H9 (cell line): ENCODE measurements around the gene ITGA1. TPM values are rescaled to one million over a fixed set of nuclear protein-coding genes. Genes with fewer than 3 reads are reported as not detected.

Source experiments
- DNase-seq: peaks from one replicate; pipeline ENCODE4 v3.0.0-alpha.2; 2017
- H2AFZ ChIP-seq: one replicate; pipeline ENCODE4 v1.6.1; 2013; ENCODE audit warnings: mild to moderate bottlenecking, low read length, control low read depth, moderate library complexity
- H2AK5ac ChIP-seq: 2 replicates; pipeline ENCODE4 v1.6.1; 2013; ENCODE audit warnings: low read length, control low read depth, mixed read lengths; ENCODE audit not compliant: insufficient read length
- H2BK120ac ChIP-seq: one replicate; pipeline ENCODE4 v1.6.1; 2013; ENCODE audit warnings: low read depth, mild to moderate bottlenecking, low read length, control low read depth, inconsistent platforms; ENCODE audit not compliant: poor library complexity, severe bottlenecking
- H2BK12ac ChIP-seq: 2 replicates; pipeline ENCODE4 v1.6.1; 2013; ENCODE audit warnings: low read length, control low read depth, mixed read lengths, low read depth; ENCODE audit not compliant: insufficient read length
- H2BK15ac ChIP-seq: 2 replicates; pipeline ENCODE4 v1.6.1; 2013; ENCODE audit warnings: low read depth, low read length, control low read depth
- H2BK20ac ChIP-seq: one replicate; pipeline ENCODE4 v1.6.1; 2013; ENCODE audit warnings: low read depth, mild to moderate bottlenecking, low read length, control low read depth, inconsistent platforms; ENCODE audit not compliant: poor library complexity, severe bottlenecking
- H2BK5ac ChIP-seq: 2 replicates; pipeline ENCODE4 v1.6.1; 2013; ENCODE audit warnings: low read length, control low read depth, mixed read lengths; ENCODE audit not compliant: insufficient read length
- H3K14ac ChIP-seq: 2 replicates; pipeline ENCODE4 v1.6.1; 2013; ENCODE audit warnings: low read length, control low read depth; ENCODE audit not compliant: insufficient read depth
- H3K18ac ChIP-seq: 2 replicates; pipeline ENCODE4 v1.6.1; 2013; ENCODE audit warnings: low read depth, mild to moderate bottlenecking, mixed read lengths, low read length, control low read depth; ENCODE audit not compliant: insufficient read length
- H3K23ac ChIP-seq: 2 replicates; pipeline ENCODE4 v1.6.1; 2013; ENCODE audit warnings: low read length, control low read depth, mixed read lengths, low read depth; ENCODE audit not compliant: insufficient read length
- H3K23me2 ChIP-seq: 2 replicates; pipeline ENCODE4 v1.6.1; 2013; ENCODE audit warnings: low read depth, mild to moderate bottlenecking, mixed read lengths, low read length, control low read depth; ENCODE audit not compliant: insufficient read length, poor library complexity, severe bottlenecking
- H3K27ac ChIP-seq: 2 replicates; pipeline ENCODE4 v1.5.1; 2013; ENCODE audit warnings: low read length, control low read depth, mixed read lengths, low read depth; ENCODE audit not compliant: insufficient read length
- H3K27me3 ChIP-seq: 2 replicates; pipeline ENCODE4 v1.6.1; 2013; ENCODE audit warnings: low read length, control low read depth, inconsistent platforms; ENCODE audit not compliant: insufficient read depth
- H3K4ac ChIP-seq: 2 replicates; pipeline ENCODE4 v1.6.1; 2013; ENCODE audit warnings: low read depth, mild to moderate bottlenecking, control low read depth, inconsistent platforms, low read length, moderate library complexity
- H3K4me1 ChIP-seq: 2 replicates; pipeline ENCODE4 v1.6.1; 2013; ENCODE audit warnings: low read length, control low read depth, inconsistent platforms; ENCODE audit not compliant: insufficient read depth
- H3K4me2 ChIP-seq: 2 replicates; pipeline ENCODE4 v1.6.1; 2013; ENCODE audit warnings: low read length, control low read depth, mixed read lengths; ENCODE audit not compliant: insufficient read length, insufficient read depth
- H3K56ac ChIP-seq: 2 replicates; pipeline ENCODE4 v1.6.1; 2013; ENCODE audit warnings: low read depth, mild to moderate bottlenecking, mixed read lengths, low read length, control low read depth; ENCODE audit not compliant: insufficient read length
- H3K79me1 ChIP-seq: 2 replicates; pipeline ENCODE4 v1.6.1; 2013; ENCODE audit warnings: low read depth, mild to moderate bottlenecking, moderate library complexity, low read length, control low read depth, inconsistent platforms; ENCODE audit not compliant: insufficient read depth, poor library complexity, severe bottlenecking
- H3K79me2 ChIP-seq: 2 replicates; pipeline ENCODE4 v1.6.1; 2013; ENCODE audit warnings: low read length, control low read depth, inconsistent platforms; ENCODE audit not compliant: insufficient read depth
- H3K9ac ChIP-seq: 2 replicates; pipeline ENCODE4 v1.6.1; 2013; ENCODE audit warnings: low read length, control low read depth, mixed read lengths; ENCODE audit not compliant: insufficient read length; ENCODE audit errors: extremely low read depth
- H3K9me3 ChIP-seq: one replicate; pipeline ENCODE4 v1.6.1; 2013; ENCODE audit warnings: low read depth, low read length, inconsistent platforms; ENCODE audit not compliant: control insufficient read depth
- H3T11ph ChIP-seq: one replicate; pipeline ENCODE4 v1.6.1; 2013; ENCODE audit warnings: mild to moderate bottlenecking, low read length, control low read depth, inconsistent platforms
- H4K20me1 ChIP-seq: one replicate; pipeline ENCODE4 v1.6.1; 2013; ENCODE audit not compliant: control insufficient read depth, insufficient read length, insufficient read depth
- H4K5ac ChIP-seq: 2 replicates; pipeline ENCODE4 v1.6.1; 2013; ENCODE audit warnings: low read depth, mild to moderate bottlenecking, mixed read lengths, low read length, control low read depth; ENCODE audit not compliant: insufficient read length
- H4K8ac ChIP-seq: replicated peaks from 2 replicates; pipeline ENCODE4 v1.6.1; 2013; ENCODE audit warnings: low read length, control low read depth, mixed read lengths, low read depth; ENCODE audit not compliant: insufficient read length
- H4K91ac ChIP-seq: 2 replicates; pipeline ENCODE4 v1.6.1; 2013; ENCODE audit warnings: low read depth, mild to moderate bottlenecking, moderate library complexity, mixed read lengths, low read length, control low read depth; ENCODE audit not compliant: insufficient read length
- H3K27ac Mint-ChIP-seq, 3 experiments: 2 replicates in 2 of 3; 3 replicates in 1 of 3; pipeline ENCODE4 v1.8.0; 2020 to 2021; ENCODE audit warnings: mixed read lengths in 3 of 3, mild to moderate bottlenecking in 1 of 3, moderate library complexity in 1 of 3
- H3K27me3 Mint-ChIP-seq: 2 replicates; pipeline ENCODE4 v1.8.0; 2021; ENCODE audit warnings: low read depth, mild to moderate bottlenecking, moderate library complexity, mixed read lengths
- H3K36me3 Mint-ChIP-seq, 3 experiments: 2 replicates in 2 of 3; 3 replicates in 1 of 3; pipeline ENCODE4 v1.8.0; 2020 to 2021; ENCODE audit warnings: low read depth in 3 of 3, mixed read lengths in 3 of 3; ENCODE audit not compliant: insufficient read depth in 1 of 3
- H3K4me1 Mint-ChIP-seq, 2 experiments: 2 replicates each; pipeline ENCODE4 v1.8.0; 2020; ENCODE audit warnings: mixed read lengths in 2 of 2
- H3K4me3 Mint-ChIP-seq, 2 experiments: 2 replicates in 1 of 2; 3 replicates in 1 of 2; pipeline ENCODE4 v1.8.0; 2020 to 2021; ENCODE audit warnings: mild to moderate bottlenecking in 2 of 2, mixed read lengths in 2 of 2, moderate library complexity in 1 of 2
- H3K9me3 Mint-ChIP-seq, 2 experiments: 2 replicates in 1 of 2; 3 replicates in 1 of 2; pipeline ENCODE4 v1.8.0; 2020; ENCODE audit warnings: mild to moderate bottlenecking in 2 of 2, mixed read lengths in 2 of 2, moderate library complexity in 1 of 2
- CTCF ChIP-seq: fragments of 200-600 bp; sonication (generic); conservative IDR thresholded peaks from 3 replicates; pipeline ENCODE4 v1.8.0; 2021; ENCODE audit warnings: antibody characterized with exemption, mild to moderate bottlenecking
- WGBS: extraction: QIAGEN DNeasy Blood & Tissue Kit; methylation state at CpG from one replicate; pipeline ENCODE4 v1.1.7; 2013; ENCODE audit warnings: missing lambda C conversion rate, low lambda C conversion rate, mixed read lengths; ENCODE audit not compliant: insufficient read length; ENCODE audit errors: extremely low coverage; 5-methylcytosine and 5-hydroxymethylcytosine counted together
- total RNA-seq: library from RNA; stranded (reverse); gene quantifications from 2 replicates; pipeline ENCODE4 v1.2.1, GENCODE V29; 2021

Gene ITGA1
- total RNA-seq, 1 experiment from 2014 or later = 3.9 TPM

GRCh38 chr5:52915176-52915875 is 127.6 kb downstream of the ITGA1 start:
- Mint-ChIP-seq H3K9me3 (no peaks in the 10 kb centered on the region), H3K27ac (no peak overlapping the region), H3K27me3 (no peaks in the 10 kb centered on the region), H3K36me3 (no peaks in the 10 kb centered on the region), H3K4me3 (peak overlapping the region; percentile 63 to 76), H3K4me1 (no peaks in the 10 kb centered on the region)
- H3K18ac ChIP-seq = no peak overlapping the region
- H3K27ac ChIP-seq = no peak overlapping the region
- no peak overlapping the region for H4K91ac ChIP-seq
- H2BK20ac ChIP-seq = no peak overlapping the region
- peak; percentile 93 for TF ChIP-seq CTCF
- DNase-seq = peak; percentile 47
- no peak overlapping the region for H2BK12ac ChIP-seq
- H3K23me2 ChIP-seq = no peaks in the 10 kb centered on the region
- H2BK120ac ChIP-seq = no peak overlapping the region
- no CpG with 5 or more reads among the region's 4 CpGs for WGBS
- no peak overlapping the region for H4K5ac ChIP-seq
- H3K79me1 ChIP-seq = no peaks in the 10 kb centered on the region
- H2AK5ac ChIP-seq = no peak overlapping the region
- H3K4me2 ChIP-seq = peak overlapping the region; percentile 69
- H3K14ac ChIP-seq = no peak overlapping the region
- no peak overlapping the region for H2BK15ac ChIP-seq
- no peaks in the 10 kb centered on the region for H3K9me3 ChIP-seq
- H3K56ac ChIP-seq = no peak overlapping the region
- no peaks in the 10 kb centered on the region for H3K4me1 ChIP-seq
- H3K23ac ChIP-seq = no peak overlapping the region
- H4K8ac ChIP-seq = no peak overlapping the region
- no peaks in the 10 kb centered on the region for H3K27me3 ChIP-seq
- no peaks in the 10 kb centered on the region for H4K20me1 ChIP-seq
- no peak overlapping the region for H2BK5ac ChIP-seq
- H3T11ph ChIP-seq = no peak overlapping the region
- no peak overlapping the region for H3K4ac ChIP-seq
- H3K79me2 ChIP-seq = no peaks in the 10 kb centered on the region
- peak overlapping the region; percentile 96 for H2AFZ ChIP-seq
- H3K9ac ChIP-seq = no peak overlapping the region
